IMR-90 (cell line): Measurements from ENCODE around the gene ETNK1. TPM values are rescaled to one million over a fixed set of nuclear protein-coding genes. Genes with fewer than 3 reads are reported as not detected.
"Not testable (repeated sequence)": the region's sequence is repeated elsewhere in the genome, so short reads cannot be mapped to it uniquely, and the experiment has no call there.

ENCODE experiments used
- ATAC-seq: fragments of 200-7000 bp; cut with Tn5 transposase; 2 replicates; pipeline ENCODE4 v1.9.1; 2020; ENCODE audit warnings: low read depth, mild to moderate bottlenecking, moderate library complexity
- BruUV-seq: library from RNA; stranded (reverse); fragments of 400-500 nt; replicated peaks from 2 replicates; lab custom pipeline; 2021; lab: Mats Ljungman, UMichigan
- CTCF ChIA-PET: fragments of 300-600 bp; formaldehyde crosslinking; extraction: SDS; loops from one replicate; lab custom pipeline; 2021; ENCODE audit warnings: antibody characterized with exemption; lab: Yijun Ruan, JAX
- POLR2A ChIA-PET: fragments of 300-600 bp; sonication (Branson Sonifier 250); formaldehyde crosslinking; loops from one replicate; lab custom pipeline; 2022; ENCODE audit warnings: antibody characterized with exemption; ENCODE audit not compliant: unreplicated experiment; lab: Charles Lee
- DNase-seq: peaks from one replicate; pipeline ENCODE4 v3.0.0; 2013
- H2AFZ ChIP-seq: replicated peaks from 2 replicates; pipeline ENCODE3; 2013; ENCODE audit warnings: low read length, mild to moderate bottlenecking; ENCODE audit not compliant: poor library complexity
- H2AK5ac ChIP-seq: 2 replicates; pipeline ENCODE4 v1.6.1; 2013; ENCODE audit warnings: low read depth, low read length, inconsistent platforms
- H2AK9ac ChIP-seq: replicated peaks from 2 replicates; pipeline ENCODE3; 2013; ENCODE audit warnings: mild to moderate bottlenecking, low read depth, low read length, moderate library complexity; ENCODE audit not compliant: poor library complexity
- H2BK120ac ChIP-seq: 2 replicates; pipeline ENCODE4 v1.6.1; 2013; ENCODE audit warnings: low read depth, low read length, inconsistent platforms
- H2BK15ac ChIP-seq: 3 replicates; pipeline ENCODE4 v1.6.1; 2013; ENCODE audit warnings: low read depth, low read length, inconsistent platforms
- H2BK20ac ChIP-seq: 2 replicates; pipeline ENCODE4 v1.6.1; 2013; ENCODE audit warnings: low read depth, mild to moderate bottlenecking, inconsistent platforms, low read length, moderate library complexity
- H2BK5ac ChIP-seq: 2 replicates; pipeline ENCODE4 v1.6.1; 2013; ENCODE audit warnings: mild to moderate bottlenecking, low read depth, low read length, inconsistent platforms; ENCODE audit not compliant: poor library complexity, severe bottlenecking
- H3K14ac ChIP-seq: replicated peaks from 2 replicates; pipeline ENCODE4 v1.6.1; 2013; ENCODE audit warnings: low read depth, low read length, inconsistent platforms
- H3K18ac ChIP-seq: 2 replicates; pipeline ENCODE4 v1.6.1; 2013; ENCODE audit warnings: low read depth, low read length, control low read depth
- H3K23ac ChIP-seq: 2 replicates; pipeline ENCODE4 v1.6.1; 2013; ENCODE audit warnings: low read depth, low read length, inconsistent platforms
- H3K27ac ChIP-seq: 2 replicates; pipeline ENCODE4 v1.5.1; 2013; ENCODE audit warnings: mild to moderate bottlenecking, control low read depth, low read length; ENCODE audit not compliant: insufficient read depth
- H3K27me3 ChIP-seq: 2 replicates; pipeline ENCODE4 v1.6.1; 2013; ENCODE audit warnings: low read length; ENCODE audit not compliant: control insufficient read depth, insufficient read depth
- H3K36me3 ChIP-seq: 2 replicates; pipeline ENCODE4 v1.6.1; 2013; ENCODE audit warnings: low read length, mixed read lengths; ENCODE audit not compliant: control insufficient read depth, insufficient read depth
- H3K4ac ChIP-seq: 2 replicates; pipeline ENCODE4 v1.6.1; 2013; ENCODE audit warnings: low read depth, low read length, inconsistent platforms
- H3K4me1 ChIP-seq: 2 replicates; pipeline ENCODE4 v1.6.1; 2013; ENCODE audit warnings: low read length, mixed read lengths; ENCODE audit not compliant: control insufficient read depth, insufficient read depth
- H3K4me2 ChIP-seq: 2 replicates; pipeline ENCODE4 v1.6.1; 2013; ENCODE audit warnings: low read depth, mild to moderate bottlenecking, control low read depth, low read length, moderate library complexity
- H3K4me3 ChIP-seq: 2 replicates; pipeline ENCODE4 v1.5.1; 2013; ENCODE audit warnings: low read depth, mild to moderate bottlenecking, control low read depth, low read length, moderate library complexity; ENCODE audit not compliant: insufficient read depth
- H3K56ac ChIP-seq: 2 replicates; pipeline ENCODE4 v1.6.1; 2013; ENCODE audit warnings: low read length, inconsistent platforms; ENCODE audit not compliant: insufficient read depth; ENCODE audit errors: extremely low read depth
- H3K79me1 ChIP-seq, 2 experiments: 2 replicates each; pipeline ENCODE4 v1.6.1; 2013; ENCODE audit warnings: low read length in 2 of 2, inconsistent platforms in 1 of 2, low read depth in 1 of 2
- H3K9ac ChIP-seq: 2 replicates; pipeline ENCODE4 v1.6.1; 2013; ENCODE audit warnings: low read depth, low read length, control low read depth
- H3K9me1 ChIP-seq: 2 replicates; pipeline ENCODE4 v1.6.1; 2013; ENCODE audit warnings: low read length, inconsistent platforms; ENCODE audit not compliant: insufficient read depth
- H3K9me3 ChIP-seq: 2 replicates; pipeline ENCODE4 v1.6.1; 2013; ENCODE audit warnings: low read length; ENCODE audit not compliant: control insufficient read depth, insufficient read depth
- H4K20me1 ChIP-seq: 2 replicates; pipeline ENCODE4 v1.6.1; 2013; ENCODE audit warnings: low read length, inconsistent platforms; ENCODE audit not compliant: insufficient read depth
- H4K5ac ChIP-seq: 2 replicates; pipeline ENCODE4 v1.6.1; 2013; ENCODE audit warnings: mild to moderate bottlenecking, low read depth, low read length, control low read depth
- H4K8ac ChIP-seq, 2 experiments: 2 replicates each; pipeline ENCODE4 v1.6.1; 2013; ENCODE audit warnings: low read depth in 2 of 2, low read length in 2 of 2, control low read depth in 1 of 2, inconsistent platforms in 1 of 2
- H4K91ac ChIP-seq: 2 replicates; pipeline ENCODE4 v1.6.1; 2013; ENCODE audit warnings: low read depth, low read length, inconsistent platforms; ENCODE audit not compliant: insufficient read depth
- CEBPB ChIP-seq: IDR thresholded peaks from 2 replicates; pipeline ENCODE4 v1.6.1; 2012; ENCODE audit warnings: low read depth, low read length, improper control_type of control experiment
- SMC3 ChIP-seq: fragments of 150-350 bp; IDR thresholded peaks from 2 replicates; pipeline ENCODE4 v1.6.1; 2016; ENCODE audit warnings: low read depth, mild to moderate bottlenecking, antibody characterized with exemption, low read length, moderate library complexity
- WGBS, 2 experiments: methylation state at CpG; one replicate each; pipeline versions ENCODE4 v1.1.5 to v1.1.7; 2013; ENCODE audit warnings: missing lambda C conversion rate in 2 of 2; ENCODE audit not compliant: insufficient read length in 1 of 2; ENCODE audit errors: extremely low coverage in 2 of 2; 5-methylcytosine and 5-hydroxymethylcytosine counted together
- dilution Hi-C: fragments of 300-500 bp; cut with HindIII; formaldehyde crosslinking; loops from one replicate; pipeline ENCODE4 v1.14.3; 2018; ENCODE audit warnings: low sequenced_read_pairs; ENCODE audit not compliant: unreplicated experiment
- in situ Hi-C: fragments of 300-500 bp; cut with MboI; formaldehyde crosslinking; loops from 3 replicates; pipeline ENCODE4 v1.14.3; 2019; ENCODE audit warnings: low sequenced_read_pairs, inconsistent platforms, mixed read lengths
- intact Hi-C: fragments of 100-400 bp; cut with micrococcal nuclease; formaldehyde crosslinking; loops from 2 replicates; pipeline ENCODE4 v1.10.0; 2022
- polyA plus RNA-seq, 3 experiments: library from polyadenylated mRNA; depleted of rRNA; stranded (reverse); fragments of >200 nt; gene quantifications; 2 replicates each; pipeline ENCODE4 v1.2.3, GENCODE V29; 2012; ENCODE audit warnings: low replicate concordance in 1 of 3
- total RNA-seq: library from RNA; depleted of rRNA; stranded (reverse); fragments of >200 nt; gene quantifications from 2 replicates; pipeline ENCODE4 v1.2.3, GENCODE V29; 2012

The ETNK1 gene
- total and polyA plus RNA-seq, 2 of the 4 experiments (the other 2 are of a cell fraction) = 12.8 to 33.3 TPM

GRCh38 chr12:22593864-22594263 lies 31.1 kb upstream of the ETNK1 start:
- ATAC-seq = no peak
- Histone ChIP-seq H3K18ac (no peak overlapping the region), H3K4ac (no peak overlapping the region), H3K27me3 (no peaks in the 10 kb centered on the region), H2AFZ (no peak overlapping the region), H2AK5ac (no peak overlapping the region), H3K4me3 (no peak overlapping the region), H3K9ac (no peak overlapping the region), H4K8ac (no peak overlapping the region), H4K5ac (no peak overlapping the region), H3K14ac (no peak overlapping the region), H2AK9ac (no peak overlapping the region), H3K27ac (no peak overlapping the region), H3K9me1 (no peaks in the 10 kb centered on the region), H4K91ac (no peak overlapping the region), H2BK15ac (no peak overlapping the region), H3K4me2 (no peak overlapping the region), H3K23ac (no peak overlapping the region), H3K4me1 (no peaks in the 10 kb centered on the region), H2BK5ac (no peak overlapping the region), H3K56ac (no peak overlapping the region), H3K79me1 (no peaks in the 10 kb centered on the region), H2BK120ac (no peak overlapping the region), H3K9me3 (no peaks in the 10 kb centered on the region), H3K36me3 (no peaks in the 10 kb centered on the region), H4K20me1 (no peaks in the 10 kb centered on the region), H2BK20ac (no peak overlapping the region)
- no peak for DNase-seq
- ChIA-PET POLR2A (interaction anchor here (0.6 kb wide), 1 partner anchor 630 kb away, joined by 3 read pairs; no protein-coding TSS in a partner anchor), CTCF (no interaction called here)
- in situ Hi-C loops = no loop called here
- intact Hi-C loops = no loop called here
- BruUV-seq = no TSS peak
- dilution Hi-C loops = no loop called here
- TF ChIP-seq CEBPB (no peak), SMC3 (no peak)

- H3K56ac ChIP-seq, H3K27me3 ChIP-seq, POLR2A ChIA-PET, H3K14ac ChIP-seq, H3K79me1 ChIP-seq, H2BK120ac ChIP-seq, H2BK20ac ChIP-seq, H4K8ac ChIP-seq, H2AFZ ChIP-seq, H4K20me1 ChIP-seq, intact Hi-C loops, H3K4me1 ChIP-seq, H3K4me2 ChIP-seq, CTCF ChIA-PET, BruUV-seq, H3K18ac ChIP-seq, H2BK5ac ChIP-seq, H2AK9ac ChIP-seq, H4K91ac ChIP-seq, H3K9me3 ChIP-seq, H3K23ac ChIP-seq, H2AK5ac ChIP-seq, H4K5ac ChIP-seq, ATAC-seq, DNase-seq, H3K9me1 ChIP-seq, H3K9ac ChIP-seq, in situ Hi-C loops, H3K27ac ChIP-seq, H3K4ac ChIP-seq, H3K36me3 ChIP-seq, H3K4me3 ChIP-seq, H2BK15ac ChIP-seq, dilution Hi-C loops: not testable (repeated sequence)
- 40% methylated on average over 1 of the region's 6 CpGs; no CpG with 5 or more reads in 1 of the 2 experiments for WGBS, 2 experiments
These were observed 27.4 kb upstream of the ETNK1 start for GRCh38 chr12:22597539-22597938.
